GM19372 (cell line): ENCODE measurements around the gene DERL2.
A peak's percentile ranks its signal among the peaks of the same experiment; 100 is the strongest.

Experiments
- ATAC-seq: cut with Tn5 transposase; IDR thresholded peaks from one replicate; pipeline ENCODE4 v1.9.1; 2021; ENCODE audit warnings: mild to moderate bottlenecking, low read depth, moderate library complexity; ENCODE audit not compliant: unreplicated experiment

The DERL2 gene

DNA sequence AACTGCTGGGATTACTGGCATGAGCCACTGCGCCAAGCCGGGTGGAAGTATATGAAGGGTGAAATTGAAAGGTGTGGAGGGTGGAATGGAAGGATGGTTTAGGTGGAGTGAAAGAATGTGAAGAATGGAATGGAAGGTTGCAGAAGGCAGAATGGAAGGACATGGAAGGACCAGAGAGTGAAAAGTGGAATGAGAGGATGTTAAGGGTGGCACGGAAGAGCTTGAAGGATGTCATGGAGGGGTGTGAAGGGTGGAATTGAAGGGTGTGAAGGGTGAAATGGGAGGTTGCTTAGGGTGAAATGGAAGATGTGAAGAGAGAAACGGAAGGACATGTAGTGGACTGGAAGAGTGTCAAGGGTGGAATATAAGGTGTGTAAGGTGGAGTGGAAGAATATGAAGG, 16.6 kb upstream of the DERL2 start:
- ATAC-seq, result no peak

GRCh38 chr17:5501685-5502084, 15.7 kb upstream of the DERL2 start:
- ATAC-seq, result no peak

- ATAC-seq, result no peak
These were observed 14.8 kb upstream of the DERL2 start for GRCh38 chr17:5500589-5501391.

DNA sequence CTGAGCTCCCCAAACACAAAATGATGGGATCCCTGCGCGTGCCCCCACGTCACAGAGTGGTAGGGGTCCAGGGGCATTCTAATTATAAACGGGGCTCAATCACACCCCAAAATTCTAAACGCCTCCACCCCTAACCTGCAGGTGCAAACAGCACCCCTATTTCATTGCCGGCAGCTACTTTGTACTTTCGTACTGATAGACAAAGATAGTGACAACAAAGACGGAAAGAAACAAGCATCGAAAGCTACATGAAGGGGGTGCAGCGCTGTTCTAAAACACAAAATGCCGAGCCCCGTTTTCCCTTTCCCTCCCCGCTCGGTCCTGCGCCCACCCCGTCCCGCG, 14.2 kb upstream of the DERL2 start:
- ATAC-seq, result no peak

DNA sequence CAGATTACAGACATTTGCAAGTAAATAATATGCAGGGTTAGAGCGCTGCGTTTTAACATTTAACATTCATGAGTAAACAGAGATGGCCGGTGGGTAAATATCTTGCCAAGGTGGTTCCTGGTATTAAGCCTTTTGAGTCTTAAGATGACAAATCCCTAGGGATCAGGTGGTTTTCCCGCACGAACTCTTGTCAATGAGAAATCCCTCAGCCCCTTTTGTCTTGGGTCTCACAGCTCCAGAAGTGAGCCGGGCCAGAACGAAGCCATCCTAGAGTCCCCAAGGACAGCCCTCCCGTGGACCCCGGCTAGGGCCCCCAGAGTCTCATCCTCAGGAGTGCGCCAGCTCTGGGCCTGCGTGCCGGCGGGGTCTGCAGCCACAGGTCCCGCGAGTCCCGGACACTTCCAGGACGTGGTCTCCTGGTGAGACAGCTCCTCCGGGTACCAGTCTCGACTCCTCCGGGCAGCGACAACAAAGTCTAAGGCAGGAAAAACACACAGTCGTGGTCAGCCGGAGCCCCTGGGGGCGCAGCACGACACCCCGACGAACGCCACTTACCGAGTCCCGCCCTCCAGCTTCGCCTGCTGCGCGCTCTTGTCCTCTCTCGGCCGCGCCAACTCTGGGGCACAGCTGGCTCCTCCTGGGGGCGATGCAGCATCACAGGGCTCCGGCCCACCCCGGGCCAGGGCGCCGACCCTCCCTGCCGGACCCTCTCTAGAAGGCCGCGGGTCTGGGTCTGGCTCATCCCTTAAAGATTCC, 13.7 kb upstream of the DERL2 start:
- ATAC-seq, result no peak

- no peak for ATAC-seq
These were observed 7.0 kb upstream of the DERL2 start for GRCh38 chr17:5492970-5493369.

- no peak for ATAC-seq
These were observed 2.8 kb upstream of the DERL2 start for GRCh38 chr17:5488752-5489151.

DNA sequence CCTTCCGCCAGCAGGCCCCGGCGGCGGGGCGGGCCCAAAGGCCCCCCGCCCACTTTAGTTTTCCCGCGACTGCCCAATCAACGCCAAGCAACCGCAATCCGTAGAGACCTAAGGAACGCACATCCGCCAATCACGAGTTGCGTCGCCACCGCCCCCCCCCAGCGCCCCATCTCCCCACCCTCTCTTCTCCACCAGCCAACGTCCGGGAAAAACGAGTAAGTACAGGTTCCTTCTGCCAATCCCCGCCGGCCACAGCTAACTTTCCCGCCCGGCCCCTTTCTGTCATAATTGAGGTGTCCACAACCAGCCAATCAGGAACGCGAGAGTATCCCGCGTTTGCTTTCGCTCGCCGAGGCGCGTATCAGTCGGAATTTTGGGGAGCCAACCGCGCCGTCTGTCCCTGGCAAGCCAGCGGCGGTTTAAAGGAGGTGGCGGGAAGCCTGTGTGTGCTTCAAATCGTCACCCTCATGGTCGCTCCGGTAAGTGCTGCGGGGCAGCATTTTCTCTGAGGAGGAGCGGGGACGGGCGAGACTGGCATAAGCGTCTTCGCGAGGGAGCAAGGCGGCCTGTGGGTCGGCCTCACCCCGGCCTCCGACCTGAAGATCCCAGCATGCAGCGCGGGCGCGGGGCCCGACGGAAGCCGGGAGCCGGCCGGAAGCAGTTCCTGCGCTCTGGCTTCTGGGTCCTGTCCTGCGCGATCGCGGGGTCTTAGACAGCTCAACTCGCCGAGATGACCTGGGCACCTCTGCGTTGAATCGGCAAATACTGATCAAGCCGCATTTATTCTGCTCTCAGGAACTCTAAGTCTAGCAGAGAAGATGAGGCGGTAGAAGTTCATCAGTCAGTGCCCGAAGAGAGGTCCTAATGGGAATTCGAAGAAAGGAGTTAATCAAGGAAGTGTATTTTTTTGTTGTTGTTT, 487 bp upstream of the DERL2 start, which contains the start of gene MIS12:
Gene MIS12, plus strand, starts transcription at position 361 of the 919 bp plus-strand sequence. CDS start 2,297 bp downstream, outside the sequence.
- peak; percentile 85 for ATAC-seq

GRCh38 chr17:5481451-5481850, 4.5 kb downstream of the DERL2 start:
- ATAC-seq, result no peak

- ATAC-seq, result no peak
These were observed 5.0 kb downstream of the DERL2 start for GRCh38 chr17:5480962-5481361.

DNA sequence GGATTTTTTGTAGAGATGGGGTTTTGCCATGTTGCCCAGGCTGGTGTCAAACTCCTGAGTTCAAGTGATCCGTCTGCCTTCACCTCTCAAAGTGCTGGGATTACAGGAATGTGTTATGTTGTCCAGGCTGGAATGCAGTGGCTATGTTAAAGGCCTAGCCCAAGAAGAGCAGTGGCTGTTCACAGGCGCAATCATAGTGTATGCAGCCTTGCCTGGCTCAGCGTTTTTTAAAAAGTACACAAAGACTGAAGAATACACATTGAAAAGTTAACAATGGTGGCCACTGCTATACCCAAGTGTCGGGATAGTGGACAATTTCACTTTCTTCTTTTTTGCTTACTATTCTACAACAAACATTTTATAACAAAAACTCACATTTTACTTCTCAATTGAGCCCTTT, 7.0 kb downstream of the DERL2 start:
- no peak for ATAC-seq

DNA sequence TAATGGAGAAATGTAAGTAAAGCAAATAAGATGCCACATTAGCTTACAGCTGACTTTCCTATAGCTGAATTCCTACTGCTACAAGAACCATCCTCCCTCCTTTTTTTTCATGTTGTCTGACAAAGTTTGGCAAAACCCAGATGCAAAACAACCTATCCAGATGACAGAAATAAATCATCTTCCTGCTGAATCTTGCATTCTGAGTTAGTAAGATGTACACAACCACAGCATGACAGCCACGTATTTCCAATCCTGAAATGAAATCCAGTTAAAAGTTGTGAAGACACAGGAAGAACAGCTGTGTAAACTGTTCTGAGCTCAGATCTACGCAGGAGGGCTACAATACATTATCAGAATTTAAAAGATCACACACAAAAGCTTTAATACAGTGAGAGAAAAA, 12.1 kb downstream of the DERL2 start:
- ATAC-seq, result no peak

- ATAC-seq, result no peak
These were observed 13.5 kb downstream of the DERL2 start for GRCh38 chr17:5472511-5472910.

- no peak for ATAC-seq
These were observed 17.9 kb downstream of the DERL2 start for GRCh38 chr17:5468075-5468473.

DNA sequence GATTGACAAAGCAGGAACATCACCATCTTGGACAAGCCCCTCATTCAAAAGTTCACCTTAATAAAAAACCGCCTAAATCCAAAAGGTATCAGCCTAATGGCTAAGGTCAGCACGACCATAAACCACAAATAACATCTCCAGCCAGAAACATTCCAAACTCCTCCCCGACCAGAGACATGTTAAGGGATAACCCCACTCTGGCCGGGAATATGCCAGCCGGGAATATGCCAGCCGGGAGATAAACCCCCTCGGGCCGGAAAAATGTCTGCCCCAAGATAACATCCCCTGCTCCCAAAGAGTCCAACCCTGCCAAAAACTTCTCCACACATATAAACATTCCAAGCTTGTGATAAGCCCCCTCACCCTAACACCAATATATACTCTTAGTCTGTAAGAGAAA, 18.6 kb downstream of the DERL2 start:
- ATAC-seq, result no peak

DNA sequence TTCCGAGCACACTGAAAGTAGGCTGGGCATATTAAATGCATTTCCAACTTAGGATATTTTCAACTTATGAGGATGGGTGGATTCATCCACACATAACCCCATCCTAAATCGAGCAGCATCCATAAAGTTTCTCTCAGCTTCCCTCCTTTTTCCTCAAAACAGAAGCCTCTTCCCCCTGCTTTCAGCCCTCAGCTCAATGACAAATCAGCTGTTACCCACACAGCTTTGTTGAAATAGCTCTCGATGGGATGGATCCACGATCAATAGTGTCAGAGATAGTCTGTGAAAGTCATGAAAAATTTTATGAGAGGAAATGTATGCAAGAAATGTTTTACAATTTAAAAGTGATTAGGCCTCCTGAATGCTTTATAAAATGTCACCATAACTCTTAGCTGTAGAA, 19.7 kb downstream of the DERL2 start:
- ATAC-seq, result no peak

- no peak for ATAC-seq
These were observed 21.1 kb downstream of the DERL2 start for GRCh38 chr17:5464717-5465507.

DNA sequence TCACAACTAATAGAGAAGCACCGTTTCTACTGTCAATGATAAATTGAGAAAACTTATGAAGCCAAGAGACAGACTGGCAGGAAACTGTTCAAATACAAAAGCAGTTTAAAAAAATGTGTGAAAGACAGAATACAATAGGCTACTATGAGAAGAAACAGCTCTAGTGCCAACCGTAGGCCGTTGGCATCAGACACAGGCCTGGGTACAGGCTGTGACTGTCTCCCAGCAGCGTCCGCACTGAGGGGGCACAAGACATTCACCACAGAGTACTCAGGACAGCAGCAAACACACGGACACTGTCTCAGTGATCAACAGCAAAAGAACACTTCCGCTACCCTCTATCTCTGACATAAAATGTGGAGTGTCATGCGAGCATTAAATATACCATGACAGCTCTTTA, 39.2 kb downstream of the DERL2 start:
- ATAC-seq, result no peak

DNA sequence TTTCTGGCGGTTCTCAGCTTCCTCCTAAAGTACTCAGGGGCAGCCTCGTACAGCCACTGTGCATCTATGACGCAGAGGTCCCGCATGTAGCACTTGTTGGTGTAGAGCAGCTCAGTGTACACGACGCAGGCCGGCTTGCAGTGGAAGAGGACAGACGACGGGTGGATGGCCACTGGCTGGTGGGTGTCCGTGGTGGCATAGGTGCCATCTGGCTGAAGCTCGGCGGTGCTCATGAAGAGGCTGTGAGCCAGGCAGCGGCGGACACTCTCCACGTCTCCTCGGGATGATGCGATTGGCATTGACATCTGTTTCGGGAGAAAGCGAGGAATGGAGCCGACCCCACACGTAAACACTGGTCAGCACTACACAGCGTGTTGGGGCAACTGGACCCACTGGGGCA, 41.8 kb downstream of the DERL2 start:
- ATAC-seq, result no peak

- ATAC-seq, result no peak
These were observed 42.2 kb downstream of the DERL2 start for GRCh38 chr17:5443728-5444127.
